Measurements from ENCODE around the gene LCMT2. TPM values are rescaled to one million over a fixed set of nuclear protein-coding genes. Genes with fewer than 3 reads are reported as not detected.

Gene LCMT2, protein sequence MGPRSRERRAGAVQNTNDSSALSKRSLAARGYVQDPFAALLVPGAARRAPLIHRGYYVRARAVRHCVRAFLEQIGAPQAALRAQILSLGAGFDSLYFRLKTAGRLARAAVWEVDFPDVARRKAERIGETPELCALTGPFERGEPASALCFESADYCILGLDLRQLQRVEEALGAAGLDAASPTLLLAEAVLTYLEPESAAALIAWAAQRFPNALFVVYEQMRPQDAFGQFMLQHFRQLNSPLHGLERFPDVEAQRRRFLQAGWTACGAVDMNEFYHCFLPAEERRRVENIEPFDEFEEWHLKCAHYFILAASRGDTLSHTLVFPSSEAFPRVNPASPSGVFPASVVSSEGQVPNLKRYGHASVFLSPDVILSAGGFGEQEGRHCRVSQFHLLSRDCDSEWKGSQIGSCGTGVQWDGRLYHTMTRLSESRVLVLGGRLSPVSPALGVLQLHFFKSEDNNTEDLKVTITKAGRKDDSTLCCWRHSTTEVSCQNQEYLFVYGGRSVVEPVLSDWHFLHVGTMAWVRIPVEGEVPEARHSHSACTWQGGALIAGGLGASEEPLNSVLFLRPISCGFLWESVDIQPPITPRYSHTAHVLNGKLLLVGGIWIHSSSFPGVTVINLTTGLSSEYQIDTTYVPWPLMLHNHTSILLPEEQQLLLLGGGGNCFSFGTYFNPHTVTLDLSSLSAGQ
- total RNA-seq = 1 to 10 TPM; 8.9 to 9.5 TPM

DNA sequence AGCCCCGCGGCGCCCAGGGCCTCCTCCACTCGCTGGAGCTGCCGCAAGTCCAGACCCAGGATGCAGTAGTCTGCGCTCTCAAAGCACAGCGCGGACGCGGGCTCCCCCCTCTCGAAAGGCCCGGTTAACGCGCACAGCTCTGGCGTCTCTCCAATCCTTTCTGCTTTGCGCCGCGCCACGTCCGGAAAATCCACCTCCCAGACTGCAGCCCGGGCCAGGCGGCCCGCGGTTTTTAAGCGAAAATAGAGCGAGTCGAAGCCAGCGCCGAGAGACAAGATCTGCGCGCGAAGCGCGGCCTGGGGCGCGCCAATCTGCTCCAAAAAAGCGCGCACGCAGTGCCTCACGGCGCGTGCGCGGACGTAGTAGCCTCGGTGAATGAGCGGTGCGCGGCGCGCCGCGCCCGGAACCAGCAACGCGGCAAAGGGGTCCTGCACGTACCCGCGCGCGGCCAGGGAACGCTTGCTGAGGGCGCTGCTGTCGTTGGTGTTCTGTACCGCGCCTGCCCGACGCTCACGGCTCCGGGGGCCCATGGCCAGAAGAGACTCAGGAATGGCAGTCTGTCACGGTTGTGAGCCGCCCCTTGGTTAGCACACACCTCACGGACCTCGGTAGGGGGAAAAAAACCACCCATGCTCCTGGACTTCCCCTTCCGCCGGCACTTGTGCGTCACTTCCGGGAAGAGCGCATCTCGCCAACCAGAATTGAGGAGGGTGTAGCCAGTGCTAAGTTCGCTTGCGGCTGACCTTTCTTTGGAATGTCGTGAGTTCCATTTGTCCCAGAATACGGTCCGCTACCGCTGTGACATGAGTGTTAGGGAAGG lies at the start of gene LCMT2:
TSS of gene LCMT2 (minus strand) at position 614 of the 820 bp plus-strand sequence. CDS start at position 530, 84 bp downstream.
- no peaks in the 10 kb centered on the region for H3K27me3 Mint-ChIP-seq
- peak within 1 kb of the TSS; percentile 99 for H3K27ac Mint-ChIP-seq
- ChIA-PET CTCF (interaction anchor here (1.0 kb wide), 1 partner anchor 41 kb away, joined by 4 read pairs; the partner anchor contains the start of genes TUBGCP4 and ZSCAN29), POLR2A (interaction anchor here (0.8 to 3.1 kb wide), 10 partner anchors 8 to 1057 kb away, joined by 3 to 20 read pairs (median 3); partner anchors contain the start of genes TMEM87A, TUBGCP4 and ZSCAN29)
- peak; percentile 92 for DNase-seq
- H3K9me3 Mint-ChIP-seq = no peaks in the 10 kb centered on the region
- H3K4me3 Mint-ChIP-seq = peak within 1 kb of the TSS; percentile 91
- peaks cover 44% of the 10 kb centered on the region for H3K4me1 Mint-ChIP-seq
- H3K36me3 Mint-ChIP-seq (ENCODE audit: low read depth) = peaks cover 47% of the 10 kb centered on the region

DNA sequence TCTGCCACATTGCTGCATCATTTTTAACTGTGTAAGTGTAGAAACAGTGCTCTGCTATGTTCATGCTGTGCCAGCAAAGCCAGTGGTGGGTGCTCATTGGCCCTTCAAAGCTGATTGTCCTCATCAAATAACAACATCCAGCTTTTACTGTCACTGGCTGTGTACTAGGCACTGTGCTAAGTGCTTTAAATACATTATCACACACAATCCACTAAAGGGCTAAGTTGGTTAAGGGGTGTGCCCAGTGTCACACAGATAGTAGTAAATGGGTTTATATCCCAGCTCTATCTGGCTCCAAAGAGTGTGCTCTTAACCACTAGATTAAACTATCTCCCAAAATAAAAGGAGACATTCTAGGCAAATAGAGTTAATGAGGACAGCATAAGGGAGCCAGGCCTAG lies 48.2 kb upstream of the LCMT2 start:
- CTCF ChIA-PET = no interaction called here

DNA sequence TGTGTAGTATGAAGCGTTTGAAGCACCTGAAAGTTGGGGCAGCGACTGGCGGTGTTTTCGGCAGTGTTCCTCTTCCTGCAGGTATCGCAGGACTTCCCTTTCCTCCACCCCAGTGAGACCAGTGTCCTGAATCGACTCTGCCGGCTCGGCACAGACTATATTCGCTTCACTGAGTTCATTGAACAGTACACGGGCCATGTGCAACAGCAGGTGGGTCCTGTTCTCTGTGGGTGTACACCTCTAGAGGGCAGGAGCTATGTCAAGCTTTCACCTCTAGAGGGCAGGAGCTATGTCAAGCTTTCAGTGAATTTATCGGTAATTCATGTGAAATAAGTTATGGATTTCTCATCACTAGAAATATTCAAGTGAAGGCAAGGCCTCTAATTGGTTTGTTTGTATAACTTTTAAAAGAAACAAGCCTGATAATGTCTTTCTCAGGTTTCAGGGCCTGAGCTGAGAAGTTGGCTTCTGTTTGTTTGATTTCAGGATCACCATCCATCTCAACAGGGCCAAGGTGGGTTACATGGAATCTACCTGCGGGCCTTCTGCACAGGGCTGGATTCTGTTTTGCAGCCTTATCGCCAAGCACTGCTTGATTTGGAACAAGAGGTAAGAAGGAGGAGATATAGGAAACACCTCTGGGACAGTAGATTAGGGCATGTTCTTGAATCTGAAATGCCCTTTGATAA lies 45.8 kb upstream of the LCMT2 start:
- peak; percentile 31 for DNase-seq
- peaks cover 31% of the 10 kb centered on the region for H3K4me1 Mint-ChIP-seq
- no peak overlapping the region for H3K4me3 Mint-ChIP-seq
- peaks cover 46% of the 10 kb centered on the region for H3K36me3 Mint-ChIP-seq (ENCODE audit: low read depth)
- no peaks in the 10 kb centered on the region for H3K9me3 Mint-ChIP-seq
- ChIA-PET CTCF (interaction anchor here (0.7 to 3.2 kb wide), 15 partner anchors 9 to 953 kb away, joined by 3 to 19 read pairs (median 4); no protein-coding TSS in a partner anchor), POLR2A (no interaction called here)
- H3K27ac Mint-ChIP-seq = no peak overlapping the region
- no peaks in the 10 kb centered on the region for H3K27me3 Mint-ChIP-seq

More for the DNA sequence above, 48.2 kb upstream of the LCMT2 start:
- no peaks in the 10 kb centered on the region for H3K27me3 Mint-ChIP-seq
- H3K4me1 Mint-ChIP-seq = peaks cover 16% of the 10 kb centered on the region
- H3K36me3 Mint-ChIP-seq (ENCODE audit: low read depth) = peaks cover 57% of the 10 kb centered on the region
- no peak overlapping the region for H3K4me3 Mint-ChIP-seq
- no peak overlapping the region for H3K27ac Mint-ChIP-seq
- no peak for DNase-seq
- H3K9me3 Mint-ChIP-seq = no peaks in the 10 kb centered on the region
- POLR2A ChIA-PET = no interaction called here

DNA sequence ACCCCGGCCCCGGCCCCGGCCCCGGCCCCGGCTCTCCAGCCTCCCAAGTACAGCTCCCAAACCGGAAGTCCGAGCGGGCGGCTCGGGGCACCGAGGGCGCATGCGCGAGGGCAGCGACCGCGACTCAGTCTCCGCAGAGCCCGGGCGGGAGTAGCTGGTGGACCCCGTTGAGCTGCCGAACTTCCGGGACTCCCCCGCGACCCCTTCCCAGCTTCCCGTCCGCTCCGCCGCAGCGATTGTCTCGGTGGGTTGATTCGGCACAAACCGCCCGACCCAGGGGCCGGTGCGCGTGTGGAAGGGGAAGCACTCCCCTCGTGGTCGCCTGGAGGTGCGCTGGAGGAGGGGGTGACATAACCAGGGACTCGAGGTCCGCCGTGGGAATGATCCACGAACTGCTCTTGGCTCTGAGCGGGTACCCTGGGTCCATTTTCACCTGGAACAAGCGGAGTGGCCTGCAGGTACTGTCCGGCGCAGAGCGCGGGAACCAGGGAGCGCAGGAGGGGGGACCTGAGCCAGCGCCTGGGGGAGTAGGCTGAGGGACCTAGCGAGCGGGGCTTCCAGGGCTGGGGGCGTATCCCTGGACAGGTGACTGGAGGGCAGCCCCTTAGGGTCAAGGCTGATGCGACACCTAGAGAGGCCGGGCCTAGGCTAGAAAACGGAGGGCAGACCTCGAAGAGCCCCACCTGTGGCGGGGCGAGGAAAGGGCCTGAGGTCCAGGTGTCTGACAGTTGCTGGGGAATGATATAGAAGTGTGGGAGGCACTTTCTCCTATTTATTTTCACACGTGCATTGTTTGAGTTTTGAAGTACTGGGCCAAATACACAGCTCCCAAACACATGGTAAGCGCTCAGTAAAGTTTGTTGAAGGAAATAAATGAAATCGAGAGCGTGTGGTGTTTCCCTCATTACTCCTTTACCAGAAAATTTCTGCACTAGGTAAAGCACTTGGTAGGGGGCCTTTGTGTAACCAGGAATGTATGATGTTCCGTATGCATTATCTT lies 40.9 kb upstream of the LCMT2 start, which contains the start of the genes TUBGCP4 and ZSCAN29:
TSS of gene TUBGCP4 (plus strand) at position 127 of the 1,000 bp plus-strand sequence. CDS start at position 381, 254 bp downstream.
TSS of gene ZSCAN29 (minus strand) at position 69 of the 1,000 bp plus-strand sequence. CDS start 1,130 bp downstream, outside the sequence.
- ChIA-PET POLR2A (interaction anchor here (0.6 to 4.0 kb wide), 19 partner anchors 9 to 457 kb away, joined by 3 to 20 read pairs (median 3); partner anchors contain the start of genes LCMT2 and PDIA3), CTCF (interaction anchor here (0.9 to 2.4 kb wide), 12 partner anchors 10 to 167 kb away, joined by 3 to 10 read pairs (median 4); partner anchors contain the start of gene LCMT2)
- H3K36me3 Mint-ChIP-seq (ENCODE audit: low read depth) = peaks cover 49% of the 10 kb centered on the region
- peak within 1 kb of the TSS; percentile 79 for H3K27ac Mint-ChIP-seq
- H3K4me3 Mint-ChIP-seq = peak within 1 kb of the TSS; percentile 87
- H3K27me3 Mint-ChIP-seq = no peaks in the 10 kb centered on the region
- DNase-seq = peak; percentile 82
- peaks cover 52% of the 10 kb centered on the region for H3K4me1 Mint-ChIP-seq
- H3K9me3 Mint-ChIP-seq = peaks cover 23% of the 10 kb centered on the region

DNA sequence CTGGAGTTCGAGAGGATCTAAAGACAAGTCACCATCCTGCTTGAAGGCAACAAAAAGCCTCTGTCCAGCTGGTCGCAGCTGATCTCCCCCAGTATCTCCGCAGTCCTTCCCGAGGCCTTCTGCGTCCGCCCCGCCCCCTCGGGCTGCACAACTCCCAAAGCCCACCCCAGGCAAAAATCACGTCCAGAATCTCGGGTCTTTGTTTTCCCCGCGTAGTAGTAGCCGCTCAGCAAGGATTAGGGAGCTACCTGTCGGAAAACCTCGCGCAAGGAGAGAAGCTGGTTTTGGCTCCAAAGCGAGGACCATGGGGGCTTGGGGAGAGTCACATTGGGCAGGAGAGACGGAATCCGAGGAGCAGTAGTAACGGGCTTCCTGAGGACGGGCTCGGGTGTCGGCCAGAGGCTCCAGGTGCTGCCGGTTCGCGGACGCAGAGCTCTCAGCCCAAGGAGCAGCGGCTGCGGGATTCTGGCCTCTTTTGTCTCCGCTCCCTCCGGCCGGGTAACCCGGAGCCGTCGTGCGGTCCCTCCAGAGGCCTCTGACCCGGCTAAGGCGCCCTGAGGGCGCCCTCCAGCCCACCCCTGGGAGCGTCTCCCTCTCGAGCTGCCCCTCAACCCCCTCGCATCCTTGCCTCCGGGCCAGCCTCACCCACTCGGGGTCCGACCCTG lies 40.1 kb upstream of the LCMT2 start:
- H3K9me3 Mint-ChIP-seq = peaks cover 25% of the 10 kb centered on the region
- DNase-seq = no peak
- peaks cover 50% of the 10 kb centered on the region for H3K4me1 Mint-ChIP-seq
- ChIA-PET POLR2A (interaction anchor here (0.6 to 4.0 kb wide), 17 partner anchors 9 to 458 kb away, joined by 3 to 20 read pairs (median 3); partner anchors contain the start of genes LCMT2 and PDIA3), CTCF (interaction anchor here (0.6 to 2.4 kb wide), 9 partner anchors 11 to 1209 kb away, joined by 3 to 10 read pairs (median 3); partner anchors contain the start of gene LCMT2)
- peaks cover 53% of the 10 kb centered on the region for H3K36me3 Mint-ChIP-seq (ENCODE audit: low read depth)
- no peaks in the 10 kb centered on the region for H3K27me3 Mint-ChIP-seq
- H3K27ac Mint-ChIP-seq = peak overlapping the region; percentile 65
- peak overlapping the region; percentile 87 for H3K4me3 Mint-ChIP-seq

DNA sequence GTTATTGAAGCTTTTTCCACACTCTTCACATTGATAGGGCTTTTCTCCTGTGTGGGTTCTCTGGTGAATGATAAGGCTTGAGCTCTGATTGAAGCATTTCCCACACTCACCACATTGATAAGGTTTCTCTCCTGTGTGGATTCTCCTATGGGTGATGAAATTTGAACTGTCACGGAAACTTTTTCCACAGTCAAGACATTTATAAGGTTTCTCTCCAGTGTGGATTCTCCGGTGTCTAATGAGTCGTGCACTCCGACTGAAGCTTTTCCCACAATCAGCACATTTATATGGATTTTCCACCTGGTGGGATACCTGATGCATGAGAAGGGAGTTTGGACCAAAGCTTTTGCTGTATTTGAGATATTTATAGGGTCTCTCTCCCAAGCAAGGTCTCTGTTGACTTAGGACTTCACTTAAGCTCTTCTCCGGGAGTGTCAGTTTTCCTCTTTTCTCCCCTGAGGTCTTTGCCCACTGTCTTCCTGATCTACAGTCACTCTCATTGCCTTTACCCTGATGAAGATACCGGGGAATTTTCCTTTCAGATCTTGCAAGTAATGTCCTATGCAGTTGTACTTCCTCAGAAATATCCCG lies 31.0 kb upstream of the LCMT2 start:
- Mint-ChIP-seq H3K27ac (no peak overlapping the region), H3K36me3 (ENCODE audit: low read depth) (peaks cover 87% of the 10 kb centered on the region), H3K27me3 (no peaks in the 10 kb centered on the region), H3K4me3 (no peak overlapping the region), H3K4me1 (peaks cover 4% of the 10 kb centered on the region), H3K9me3 (peaks cover 61% of the 10 kb centered on the region)
- no peak for DNase-seq
- ChIA-PET POLR2A (interaction anchor here (1.8 kb wide), 1 partner anchor 9 kb away, joined by 15 read pairs; the partner anchor contains the start of genes TUBGCP4 and ZSCAN29), CTCF (interaction anchor here (1.1 to 1.7 kb wide), 2 partner anchors 14 to 15 kb away, joined by 3 to 9 read pairs; no protein-coding TSS in a partner anchor)

DNA sequence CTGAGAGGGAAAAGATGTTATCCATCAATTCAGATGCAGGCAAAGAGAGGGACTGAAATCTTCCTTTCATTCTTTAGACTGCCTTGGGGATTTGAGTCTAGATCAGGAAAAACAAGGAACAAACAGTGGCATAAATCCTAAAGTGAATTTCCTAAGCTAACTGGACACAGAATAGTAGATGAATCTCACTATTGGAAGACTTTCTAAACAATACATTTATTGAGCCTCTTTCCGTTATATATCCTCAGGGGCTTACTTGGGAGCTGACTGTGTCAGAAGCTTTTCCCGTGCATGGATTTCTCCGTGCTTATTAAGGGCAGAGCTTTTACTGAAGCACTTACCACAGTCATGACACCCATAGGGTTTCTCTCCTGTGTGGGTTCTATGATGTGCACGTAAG lies 30.4 kb upstream of the LCMT2 start:
- POLR2A ChIA-PET = interaction anchor here (1.8 kb wide), 1 partner anchor 10 kb away, joined by 15 read pairs; the partner anchor contains the start of genes TUBGCP4 and ZSCAN29
- H3K4me1 Mint-ChIP-seq = peaks cover 2% of the 10 kb centered on the region
- no peak for DNase-seq
- H3K27me3 Mint-ChIP-seq = no peaks in the 10 kb centered on the region
- CTCF ChIA-PET = interaction anchor here (1.1 to 1.7 kb wide), 2 partner anchors 13 to 16 kb away, joined by 3 to 9 read pairs; no protein-coding TSS in a partner anchor
- no peak overlapping the region for H3K27ac Mint-ChIP-seq
- H3K9me3 Mint-ChIP-seq = peaks cover 63% of the 10 kb centered on the region
- peaks cover 86% of the 10 kb centered on the region for H3K36me3 Mint-ChIP-seq (ENCODE audit: low read depth)
- H3K4me3 Mint-ChIP-seq = no peak overlapping the region

DNA sequence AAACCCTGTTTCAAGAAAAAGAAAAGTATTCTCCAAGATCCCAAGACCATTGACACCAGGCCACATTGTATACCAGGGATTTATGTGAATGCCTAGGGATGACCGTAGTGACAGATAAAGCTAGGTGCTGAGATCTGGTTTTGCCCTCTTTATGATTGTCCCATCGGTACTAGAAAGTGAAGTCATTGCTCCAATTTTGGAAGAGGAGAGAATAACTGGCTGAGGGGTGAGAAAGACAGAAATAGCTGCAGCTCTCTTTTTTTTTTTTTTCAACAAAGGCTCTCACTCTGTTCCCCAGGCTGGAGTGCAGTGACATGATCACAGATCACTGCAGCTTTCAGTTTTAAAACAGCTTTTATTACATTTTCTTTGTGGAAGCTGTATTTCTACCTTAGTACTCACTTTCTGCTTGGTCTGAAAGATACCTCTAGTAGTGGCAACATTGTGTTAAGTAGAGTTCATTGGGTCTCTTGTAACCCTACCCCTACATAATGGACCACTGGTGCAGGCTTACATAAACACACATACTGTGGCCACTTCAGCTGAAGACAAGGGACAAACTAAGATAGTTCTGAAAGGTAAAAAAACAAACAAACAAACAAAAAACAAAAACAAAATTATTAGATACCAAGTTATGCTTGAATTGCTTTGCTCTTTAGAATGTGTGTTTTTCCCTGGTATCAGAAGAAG lies 22.5 kb upstream of the LCMT2 start:
- Mint-ChIP-seq H3K9me3 (peaks cover 5% of the 10 kb centered on the region), H3K36me3 (ENCODE audit: low read depth) (peaks cover 52% of the 10 kb centered on the region), H3K4me1 (no peaks in the 10 kb centered on the region), H3K27ac (no peak overlapping the region), H3K27me3 (no peaks in the 10 kb centered on the region), H3K4me3 (no peak overlapping the region)
- no peak for DNase-seq
- POLR2A ChIA-PET = interaction anchor here (0.8 kb wide), 1 partner anchor 23 kb away, joined by 3 read pairs; no protein-coding TSS in a partner anchor
- CTCF ChIA-PET = interaction anchor here (1.2 kb wide), 1 partner anchor 18 kb away, joined by 3 read pairs; the partner anchor contains the start of genes TUBGCP4 and ZSCAN29

DNA sequence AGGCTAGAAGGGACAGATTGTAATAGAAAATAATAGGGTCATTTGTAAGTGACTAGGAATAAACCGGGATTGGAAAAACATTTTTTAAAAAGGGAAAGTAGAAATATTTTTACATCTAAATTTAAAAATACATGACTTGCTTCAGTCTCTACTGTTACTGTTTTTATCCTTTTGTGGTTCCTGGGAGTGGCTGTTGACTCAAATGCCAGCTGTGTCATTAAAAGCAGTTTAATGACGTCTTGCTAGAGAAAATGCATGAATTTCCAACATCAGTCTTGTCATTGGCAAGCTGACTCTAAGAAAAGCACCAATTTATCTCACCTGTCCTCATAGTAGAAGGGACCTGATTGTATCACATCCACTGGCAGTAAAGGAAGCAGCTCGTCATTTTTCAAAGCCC lies 16.7 kb upstream of the LCMT2 start:
- ChIA-PET CTCF (interaction anchor here (1.2 to 1.4 kb wide), 2 partner anchors 9 to 14 kb away, joined by 3 read pairs; no protein-coding TSS in a partner anchor), POLR2A (no interaction called here)
- DNase-seq = no peak
- H3K9me3 Mint-ChIP-seq = no peaks in the 10 kb centered on the region
- H3K27ac Mint-ChIP-seq = no peak overlapping the region
- peaks cover 30% of the 10 kb centered on the region for H3K36me3 Mint-ChIP-seq (ENCODE audit: low read depth)
- no peaks in the 10 kb centered on the region for H3K4me1 Mint-ChIP-seq
- no peak overlapping the region for H3K4me3 Mint-ChIP-seq
- no peaks in the 10 kb centered on the region for H3K27me3 Mint-ChIP-seq
